Trophoblast cell (in vitro differentiated cells and primary cell): Measurements from ENCODE around the gene TMEM38A.

Experiments used
- DNase-seq, 2 donors: peaks; one replicate each; pipeline ENCODE4 v3.0.0-alpha.2; 2016
- H2AFZ ChIP-seq: 2 replicates; pipeline ENCODE4 v1.6.1; 2013; ENCODE audit warnings: low read length, moderate library complexity, mild to moderate bottlenecking; ENCODE audit not compliant: insufficient read depth, poor library complexity
- H2AK5ac ChIP-seq: 2 replicates; pipeline ENCODE4 v1.6.1; 2013; ENCODE audit warnings: mild to moderate bottlenecking, low read length
- H2BK120ac ChIP-seq: 2 replicates; pipeline ENCODE4 v1.6.1; 2013; ENCODE audit warnings: low read length, mild to moderate bottlenecking, moderate library complexity; ENCODE audit not compliant: insufficient read depth, poor library complexity
- H2BK12ac ChIP-seq: 2 replicates; pipeline ENCODE4 v1.6.1; 2013; ENCODE audit warnings: mild to moderate bottlenecking, low read length, moderate library complexity
- H2BK5ac ChIP-seq: 2 replicates; pipeline ENCODE4 v1.6.1; 2013; ENCODE audit warnings: low read length, low read depth, moderate library complexity, mild to moderate bottlenecking; ENCODE audit not compliant: poor library complexity
- H3K14ac ChIP-seq: 2 replicates; pipeline ENCODE4 v1.6.1; 2013; ENCODE audit warnings: mild to moderate bottlenecking, low read length
- H3K18ac ChIP-seq: 2 replicates; pipeline ENCODE4 v1.6.1; 2013; ENCODE audit warnings: mild to moderate bottlenecking, low read length
- H3K23ac ChIP-seq: 2 replicates; pipeline ENCODE4 v1.6.1; 2013; ENCODE audit warnings: low read length
- H3K27ac ChIP-seq: 2 replicates; pipeline ENCODE4 v1.5.1; 2013; ENCODE audit warnings: low read depth, mild to moderate bottlenecking, inconsistent platforms, low read length, moderate library complexity
- H3K27me3 ChIP-seq: 2 replicates; pipeline ENCODE4 v1.6.1; 2013; ENCODE audit warnings: inconsistent platforms, mild to moderate bottlenecking, low read length, moderate library complexity; ENCODE audit not compliant: insufficient read depth
- H3K36me3 ChIP-seq, 2 experiments: 1 replicate in 1 of 2; 2 replicates in 1 of 2; pipeline ENCODE4 v1.6.1; 2013; ENCODE audit warnings: low read length in 2 of 2, mild to moderate bottlenecking in 2 of 2, moderate library complexity in 1 of 2; ENCODE audit not compliant: insufficient read depth in 2 of 2, control insufficient read depth in 1 of 2
- H3K4ac ChIP-seq: 2 replicates; pipeline ENCODE4 v1.6.1; 2013; ENCODE audit warnings: low read depth, mild to moderate bottlenecking, low read length, moderate library complexity
- H3K4me1 ChIP-seq, 2 experiments: 1 replicate in 1 of 2; 2 replicates in 1 of 2; pipeline ENCODE4 v1.6.1; 2013; ENCODE audit warnings: low read length in 2 of 2, mild to moderate bottlenecking in 2 of 2, moderate library complexity in 1 of 2; ENCODE audit not compliant: insufficient read depth in 2 of 2, control insufficient read depth in 1 of 2
- H3K4me2 ChIP-seq: 2 replicates; pipeline ENCODE4 v1.6.1; 2013; ENCODE audit warnings: inconsistent platforms, mild to moderate bottlenecking, low read length, moderate library complexity
- H3K4me3 ChIP-seq: 2 replicates; pipeline ENCODE4 v1.5.1; 2013; ENCODE audit warnings: mild to moderate bottlenecking, low read depth, low read length, inconsistent platforms
- H3K79me1 ChIP-seq: one replicate; pipeline ENCODE4 v1.6.1; 2013; ENCODE audit warnings: low read length
- H3K79me2 ChIP-seq: 2 replicates; pipeline ENCODE4 v1.6.1; 2013; ENCODE audit warnings: low read length, mild to moderate bottlenecking; ENCODE audit not compliant: control insufficient read depth, insufficient read depth, poor library complexity
- H3K9ac ChIP-seq: 2 replicates; pipeline ENCODE4 v1.6.1; 2013; ENCODE audit warnings: mild to moderate bottlenecking, low read length
- H3K9me3 ChIP-seq: 2 replicates; pipeline ENCODE4 v1.6.1; 2013; ENCODE audit warnings: low read depth, mild to moderate bottlenecking, control low read depth, inconsistent platforms, low read length; ENCODE audit not compliant: insufficient read depth
- H4K12ac ChIP-seq: 2 replicates; pipeline ENCODE4 v1.6.1; 2013; ENCODE audit warnings: low read depth, mild to moderate bottlenecking, low read length, moderate library complexity
- H4K8ac ChIP-seq: 2 replicates; pipeline ENCODE4 v1.6.1; 2013; ENCODE audit warnings: low read depth, mild to moderate bottlenecking, low read length, moderate library complexity
- H4K91ac ChIP-seq: one replicate; pipeline ENCODE4 v1.6.1; 2013; ENCODE audit warnings: low read depth, mild to moderate bottlenecking, low read length, moderate library complexity
- WGBS: extraction: QIAGEN DNeasy Blood & Tissue Kit; methylation state at CpG from one replicate; pipeline ENCODE4 v1.1.7; 2013; ENCODE audit warnings: missing lambda C conversion rate; ENCODE audit not compliant: insufficient read length, insufficient coverage; ENCODE audit errors: extremely low coverage; 5-methylcytosine and 5-hydroxymethylcytosine counted together

The TMEM38A gene

DNA sequence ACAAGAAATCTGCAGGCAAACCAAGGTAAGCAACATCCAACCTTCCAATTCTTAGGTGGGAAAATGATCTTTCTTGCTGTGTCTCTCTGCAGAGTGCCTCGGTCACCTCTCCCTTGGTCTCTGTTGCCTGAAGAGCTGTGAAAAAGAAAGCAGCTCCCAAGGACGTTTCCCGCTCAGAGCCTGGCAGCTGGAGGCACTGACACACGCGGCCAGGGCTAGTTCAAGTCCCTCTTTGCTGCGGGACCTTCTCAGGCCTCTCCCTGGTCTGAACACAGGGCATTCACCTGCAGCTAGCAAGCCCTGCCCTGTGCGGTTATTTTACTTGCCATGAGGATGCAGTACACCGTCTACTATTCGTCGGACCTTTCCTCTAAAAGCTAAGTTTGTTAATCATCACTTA is 36.7 kb upstream of the TMEM38A start:
- H3K79me2 ChIP-seq, result peaks cover 30% of the 10 kb centered on the region
- WGBS, result no CpG with 5 or more reads among the region's 10 CpGs
- DNase-seq, result no peak
- no peak overlapping the region for H4K8ac ChIP-seq
- H4K91ac ChIP-seq, result no peak overlapping the region
- no peak overlapping the region for H2AFZ ChIP-seq
- H3K4ac ChIP-seq, result peak overlapping the region; percentile 46
- H4K12ac ChIP-seq, result no peak overlapping the region
- H2BK5ac ChIP-seq, result no peak overlapping the region
- no peak overlapping the region for H3K18ac ChIP-seq
- no peaks in the 10 kb centered on the region for H3K27me3 ChIP-seq
- H3K9ac ChIP-seq, result no peak overlapping the region
- no peaks in the 10 kb centered on the region for H3K9me3 ChIP-seq
- H3K4me1 ChIP-seq, result peaks cover 0 to 7% of the 10 kb centered on the region in 2 experiments
- H3K4me2 ChIP-seq, result no peak overlapping the region
- H3K36me3 ChIP-seq, result peaks cover 7 to 20% of the 10 kb centered on the region in 2 experiments
- H3K79me1 ChIP-seq, result peaks cover 12% of the 10 kb centered on the region
- H3K23ac ChIP-seq, result no peak overlapping the region
- no peak overlapping the region for H2BK12ac ChIP-seq
- no peak overlapping the region for H3K27ac ChIP-seq
- no peak overlapping the region for H3K4me3 ChIP-seq
- H2BK120ac ChIP-seq, result no peak overlapping the region
- H2AK5ac ChIP-seq, result no peak overlapping the region
- H3K14ac ChIP-seq, result no peak overlapping the region

DNA sequence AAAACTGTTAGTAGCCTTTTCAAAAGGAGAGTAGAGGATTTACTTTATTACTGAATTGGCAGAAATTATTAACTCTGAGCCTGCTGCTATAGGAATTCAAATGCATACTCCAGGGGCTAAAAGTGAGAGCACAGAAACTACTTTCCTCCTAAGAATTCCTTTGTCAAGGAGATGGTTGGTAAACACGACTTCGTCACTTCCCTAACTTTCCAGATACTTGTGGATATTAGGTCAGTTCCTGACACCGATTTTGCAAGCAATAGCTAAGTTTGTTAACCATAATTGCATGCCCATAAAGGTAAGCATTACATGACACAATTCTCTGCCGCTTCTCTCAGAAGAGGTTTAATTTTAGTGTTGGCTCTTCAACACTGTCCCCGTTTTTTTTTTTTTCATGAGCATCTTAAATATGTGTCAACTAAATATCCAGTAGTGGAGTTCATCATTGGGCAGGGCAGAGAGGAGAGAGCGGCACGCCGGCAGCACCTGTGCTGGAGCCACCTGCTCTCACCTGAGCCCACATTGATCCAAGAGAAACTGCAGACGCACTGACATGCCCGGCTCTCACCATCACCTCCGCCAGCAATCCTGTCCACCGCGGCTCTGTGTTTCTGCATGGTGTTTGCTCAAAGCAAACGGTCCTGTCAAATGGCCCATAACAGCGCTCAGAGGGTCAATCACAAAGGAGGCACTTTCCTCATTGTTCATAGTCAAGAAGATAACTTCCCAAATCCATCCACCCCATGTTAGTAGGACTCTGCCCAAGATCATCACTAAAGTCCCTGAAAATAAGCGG is 35.6 kb upstream of the TMEM38A start:
- Histone ChIP-seq H2BK5ac (no peak overlapping the region), H3K36me3 (peaks cover 11 to 20% of the 10 kb centered on the region in 2 experiments), H3K4me2 (no peak overlapping the region), H2AK5ac (no peak overlapping the region), H2BK120ac (no peak overlapping the region), H3K79me1 (peaks cover 12% of the 10 kb centered on the region), H3K79me2 (peaks cover 21% of the 10 kb centered on the region), H2AFZ (peak overlapping the region; percentile 6), H3K23ac (no peak overlapping the region), H3K27ac (no peak overlapping the region), H3K18ac (no peak overlapping the region), H3K9me3 (no peaks in the 10 kb centered on the region), H4K12ac (no peak overlapping the region), H4K91ac (no peak overlapping the region), H3K4ac (peak overlapping the region; percentile 89), H3K27me3 (no peaks in the 10 kb centered on the region), H3K4me3 (no peak overlapping the region), H2BK12ac (no peak overlapping the region), H4K8ac (no peak overlapping the region), H3K9ac (no peak overlapping the region), H3K4me1 (peaks cover 0 to 9% of the 10 kb centered on the region in 2 experiments), H3K14ac (no peak overlapping the region)
- peak in 1 of 2 donors; percentile 51 for DNase-seq
- no CpG with 5 or more reads among the region's 16 CpGs for WGBS

DNA sequence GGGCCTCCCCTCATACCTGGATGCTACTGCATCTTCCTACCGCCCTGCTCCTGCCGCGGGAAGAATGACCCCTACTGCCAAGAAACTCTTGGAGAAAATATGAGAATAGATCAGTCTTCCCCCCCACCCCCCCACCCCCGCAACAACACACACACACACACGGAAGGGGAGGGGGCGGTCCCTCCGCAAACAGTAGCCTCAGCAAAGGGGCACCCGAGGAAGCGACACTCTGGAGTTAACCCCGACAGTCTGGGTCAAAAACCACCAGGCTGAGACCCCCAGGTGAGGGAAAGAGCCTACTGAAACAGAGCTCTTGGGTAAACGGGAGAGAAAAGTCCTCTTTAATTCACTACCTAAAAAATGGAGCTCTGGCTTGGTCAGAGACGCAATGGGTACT is 34.1 kb upstream of the TMEM38A start:
- Histone ChIP-seq H2AFZ (no peak overlapping the region), H3K36me3 (peaks cover 13 to 26% of the 10 kb centered on the region in 2 experiments), H3K14ac (peak overlapping the region; percentile 90), H3K23ac (no peak overlapping the region), H3K4me2 (peak overlapping the region; percentile 85), H2BK12ac (no peak overlapping the region), H3K79me1 (peaks cover 12% of the 10 kb centered on the region), H3K79me2 (peaks cover 21% of the 10 kb centered on the region), H3K27me3 (no peaks in the 10 kb centered on the region), H4K12ac (no peak overlapping the region), H2BK120ac (no peak overlapping the region), H2BK5ac (no peak overlapping the region), H3K9me3 (no peaks in the 10 kb centered on the region), H3K4me3 (peak overlapping the region; percentile 96), H3K4ac (peak overlapping the region; percentile 98), H3K9ac (peak overlapping the region; percentile 98), H4K8ac (no peak overlapping the region), H2AK5ac (no peak overlapping the region), H4K91ac (no peak overlapping the region), H3K4me1 (peaks cover 0 to 6% of the 10 kb centered on the region in 2 experiments), H3K27ac (no peak overlapping the region), H3K18ac (no peak overlapping the region)
- WGBS, result no CpG with 5 or more reads among the region's 12 CpGs
- DNase-seq, result no peak

DNA sequence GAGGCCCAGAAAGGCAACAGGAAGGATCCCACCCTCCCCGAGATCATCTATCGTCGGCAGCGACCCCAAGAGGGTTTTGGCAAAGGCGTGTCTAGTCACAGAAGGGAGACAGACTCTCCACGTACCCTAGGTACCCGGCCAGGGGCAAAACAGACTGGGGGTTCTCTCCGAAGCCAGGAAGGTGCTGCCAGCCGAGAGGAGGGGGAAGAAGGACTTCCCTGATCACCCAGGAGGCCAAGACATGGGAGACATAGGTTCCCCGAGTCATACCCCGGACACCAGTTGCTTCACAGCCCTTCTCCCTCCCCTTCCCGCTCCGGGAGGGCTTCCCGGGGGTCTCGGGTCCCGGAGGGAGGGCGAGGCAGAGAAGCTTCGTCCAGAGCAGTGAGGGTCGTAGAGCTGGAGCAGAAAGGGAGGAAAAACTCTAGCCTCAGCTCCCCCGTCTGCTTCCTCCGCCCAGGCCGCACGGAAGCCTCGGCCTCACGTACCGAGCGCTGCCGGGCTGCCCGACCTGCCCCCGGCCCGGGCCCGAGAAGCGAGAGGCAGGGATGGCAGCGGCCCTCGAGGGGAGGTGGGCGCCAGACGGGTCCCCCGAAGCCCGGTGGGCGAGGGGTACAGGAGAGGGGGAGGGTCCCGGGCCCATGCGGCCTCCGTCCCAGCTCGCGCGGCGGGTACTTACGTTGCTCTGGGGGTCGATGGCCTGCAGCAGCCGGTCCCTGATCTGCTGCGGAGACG is 33.6 kb upstream of the TMEM38A start:
- H2AFZ ChIP-seq, result peak overlapping the region; percentile 50
- H3K27me3 ChIP-seq, result no peaks in the 10 kb centered on the region
- H3K79me1 ChIP-seq, result peaks cover 12% of the 10 kb centered on the region
- WGBS, result no CpG with 5 or more reads among the region's 52 CpGs
- DNase-seq, result no peak
- peaks cover 21% of the 10 kb centered on the region for H3K79me2 ChIP-seq
- peak overlapping the region; percentile 98 for H3K4ac ChIP-seq
- peak overlapping the region; percentile 20 for H4K91ac ChIP-seq
- peak overlapping the region; percentile 57 for H2AK5ac ChIP-seq
- H3K36me3 ChIP-seq, result peaks cover 13 to 26% of the 10 kb centered on the region in 2 experiments
- peaks cover 0 to 6% of the 10 kb centered on the region in 2 experiments for H3K4me1 ChIP-seq
- no peaks in the 10 kb centered on the region for H3K9me3 ChIP-seq
- peak overlapping the region; percentile 90 for H3K14ac ChIP-seq
- peak overlapping the region; percentile 25 for H4K8ac ChIP-seq
- peak overlapping the region; percentile 41 for H2BK120ac ChIP-seq
- peak overlapping the region; percentile 85 for H3K4me2 ChIP-seq
- no peak overlapping the region for H3K27ac ChIP-seq
- H3K4me3 ChIP-seq, result peak overlapping the region; percentile 96
- peak overlapping the region; percentile 49 for H3K18ac ChIP-seq
- peak overlapping the region; percentile 52 for H4K12ac ChIP-seq
- peak overlapping the region; percentile 34 for H2BK12ac ChIP-seq
- peak overlapping the region; percentile 34 for H2BK5ac ChIP-seq
- H3K23ac ChIP-seq, result no peak overlapping the region
- H3K9ac ChIP-seq, result peak overlapping the region; percentile 98
